Measurements from ENCODE around the gene COQ10A. TPM values are rescaled to one million over a fixed set of nuclear protein-coding genes. Genes with fewer than 3 reads are reported as not detected.

COQ10A gene
- total and polyA plus RNA-seq, 2 of the 13 experiments (the other 11 are each of a cell fraction or from before 2014, with no cell fraction given), result 21.0 to 37.3 TPM

DNA sequence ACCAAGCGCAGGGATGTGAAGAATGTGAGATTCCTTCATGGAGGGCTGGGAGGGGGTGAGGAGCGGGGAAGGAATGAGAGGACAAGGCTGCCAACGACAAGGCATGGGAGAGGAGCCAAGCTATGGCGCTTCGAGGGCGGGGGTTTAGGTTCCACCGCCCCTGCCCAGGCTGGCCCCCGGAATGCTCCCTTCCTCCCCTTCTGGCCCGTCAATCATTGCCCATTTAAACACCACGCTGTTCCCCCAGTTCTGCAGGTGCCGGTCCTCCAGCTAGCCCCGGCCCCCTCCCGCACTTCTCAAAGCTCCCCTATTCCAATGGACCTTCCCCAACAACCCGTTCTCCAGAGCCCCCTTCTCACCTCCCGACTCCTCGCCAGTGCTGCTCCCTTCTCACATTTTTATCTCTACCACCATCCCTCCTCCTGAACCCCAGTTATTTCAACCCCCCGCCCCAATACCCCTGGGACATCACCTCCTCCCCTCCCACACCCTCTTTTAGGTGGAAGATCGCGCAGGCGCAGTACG, 45.4 kb upstream of the COQ10A start (continued):
- TF ChIP-seq FOSL1 (CRISPR knock-in tag; IDR thresholded peaks at IDR 0.05; ENCODE audit: borderline replicate concordance) (no peak), ZNF225 (CRISPR knock-in tag; IDR thresholded peaks at IDR 0.05) (0 out of 2 replicates have a peak, but pooled peaks have one; percentile 10), MAFG (CRISPR knock-in tag; IDR thresholded peaks at IDR 0.05) (no peak), TBL1XR1 (IDR thresholded peaks at IDR 0.05; ENCODE audit: borderline replicate concordance, low read length, partially characterized antibody) (no peak), ZNF784 (CRISPR knock-in tag; IDR thresholded peaks at IDR 0.05; ENCODE audit: borderline replicate concordance) (no peak), FOXK2 (IDR thresholded peaks at IDR 0.05) (peak; percentile 82), SMARCE1 (IDR thresholded peaks at IDR 0.05; ENCODE audit: borderline replicate concordance) (no peak), FOXA3 (CRISPR knock-in tag; IDR thresholded peaks at IDR 0.05) (no peak), KLF13 (CRISPR knock-in tag; IDR thresholded peaks at IDR 0.05) (no peak), MAFK (conservative IDR thresholded peaks at IDR 0.05 in 1 of 2, IDR thresholded peaks at IDR 0.05 in 1 of 2; ENCODE audit: low read length in 2 of 2) (no peak), ZNF510 (CRISPR knock-in tag; IDR thresholded peaks at IDR 0.05; ENCODE audit: low read depth) (no peak), ZIK1 (CRISPR knock-in tag; IDR thresholded peaks at IDR 0.05; ENCODE audit: borderline replicate concordance, low read depth) (no peak), REXO4 (CRISPR knock-in tag; IDR thresholded peaks at IDR 0.05; ENCODE audit: borderline replicate concordance) (no peak), SYNCRIP (IDR thresholded peaks at IDR 0.05; ENCODE audit: insufficient read depth, low read depth, low read length) (no peak), ZNF234 (CRISPR knock-in tag; conservative IDR thresholded peaks at IDR 0.05) (no peak), CSRNP1 (CRISPR knock-in tag; IDR thresholded peaks at IDR 0.05) (peak; percentile 36; the same call in 1 of the 2 replicates), ZNF263 (CRISPR knock-in tag; IDR thresholded peaks at IDR 0.05) (0 out of 2 replicates have a peak, but pooled peaks have one; percentile 15), POLR2AphosphoS2 (IDR thresholded peaks at IDR 0.05; ENCODE audit: low read depth, low read length) (no peak), BHLHE40 (IDR thresholded peaks at IDR 0.05; ENCODE audit: low read length) (peak; percentile 62)
- TF ChIP-seq, protein P1, sequence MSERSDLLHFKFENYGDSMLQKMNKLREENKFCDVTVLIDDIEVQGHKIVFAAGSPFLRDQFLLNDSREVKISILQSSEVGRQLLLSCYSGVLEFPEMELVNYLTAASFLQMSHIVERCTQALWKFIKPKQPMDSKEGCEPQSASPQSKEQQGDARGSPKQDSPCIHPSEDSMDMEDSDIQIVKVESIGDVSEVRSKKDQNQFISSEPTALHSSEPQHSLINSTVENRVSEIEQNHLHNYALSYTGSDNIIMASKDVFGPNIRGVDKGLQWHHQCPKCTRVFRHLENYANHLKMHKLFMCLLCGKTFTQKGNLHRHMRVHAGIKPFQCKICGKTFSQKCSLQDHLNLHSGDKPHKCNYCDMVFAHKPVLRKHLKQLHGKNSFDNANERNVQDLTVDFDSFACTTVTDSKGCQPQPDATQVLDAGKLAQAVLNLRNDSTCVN (CRISPR knock-in tag; IDR thresholded peaks at IDR 0.05; ENCODE audit: borderline replicate concordance), result no peak
- TF ChIP-seq, protein P2, sequence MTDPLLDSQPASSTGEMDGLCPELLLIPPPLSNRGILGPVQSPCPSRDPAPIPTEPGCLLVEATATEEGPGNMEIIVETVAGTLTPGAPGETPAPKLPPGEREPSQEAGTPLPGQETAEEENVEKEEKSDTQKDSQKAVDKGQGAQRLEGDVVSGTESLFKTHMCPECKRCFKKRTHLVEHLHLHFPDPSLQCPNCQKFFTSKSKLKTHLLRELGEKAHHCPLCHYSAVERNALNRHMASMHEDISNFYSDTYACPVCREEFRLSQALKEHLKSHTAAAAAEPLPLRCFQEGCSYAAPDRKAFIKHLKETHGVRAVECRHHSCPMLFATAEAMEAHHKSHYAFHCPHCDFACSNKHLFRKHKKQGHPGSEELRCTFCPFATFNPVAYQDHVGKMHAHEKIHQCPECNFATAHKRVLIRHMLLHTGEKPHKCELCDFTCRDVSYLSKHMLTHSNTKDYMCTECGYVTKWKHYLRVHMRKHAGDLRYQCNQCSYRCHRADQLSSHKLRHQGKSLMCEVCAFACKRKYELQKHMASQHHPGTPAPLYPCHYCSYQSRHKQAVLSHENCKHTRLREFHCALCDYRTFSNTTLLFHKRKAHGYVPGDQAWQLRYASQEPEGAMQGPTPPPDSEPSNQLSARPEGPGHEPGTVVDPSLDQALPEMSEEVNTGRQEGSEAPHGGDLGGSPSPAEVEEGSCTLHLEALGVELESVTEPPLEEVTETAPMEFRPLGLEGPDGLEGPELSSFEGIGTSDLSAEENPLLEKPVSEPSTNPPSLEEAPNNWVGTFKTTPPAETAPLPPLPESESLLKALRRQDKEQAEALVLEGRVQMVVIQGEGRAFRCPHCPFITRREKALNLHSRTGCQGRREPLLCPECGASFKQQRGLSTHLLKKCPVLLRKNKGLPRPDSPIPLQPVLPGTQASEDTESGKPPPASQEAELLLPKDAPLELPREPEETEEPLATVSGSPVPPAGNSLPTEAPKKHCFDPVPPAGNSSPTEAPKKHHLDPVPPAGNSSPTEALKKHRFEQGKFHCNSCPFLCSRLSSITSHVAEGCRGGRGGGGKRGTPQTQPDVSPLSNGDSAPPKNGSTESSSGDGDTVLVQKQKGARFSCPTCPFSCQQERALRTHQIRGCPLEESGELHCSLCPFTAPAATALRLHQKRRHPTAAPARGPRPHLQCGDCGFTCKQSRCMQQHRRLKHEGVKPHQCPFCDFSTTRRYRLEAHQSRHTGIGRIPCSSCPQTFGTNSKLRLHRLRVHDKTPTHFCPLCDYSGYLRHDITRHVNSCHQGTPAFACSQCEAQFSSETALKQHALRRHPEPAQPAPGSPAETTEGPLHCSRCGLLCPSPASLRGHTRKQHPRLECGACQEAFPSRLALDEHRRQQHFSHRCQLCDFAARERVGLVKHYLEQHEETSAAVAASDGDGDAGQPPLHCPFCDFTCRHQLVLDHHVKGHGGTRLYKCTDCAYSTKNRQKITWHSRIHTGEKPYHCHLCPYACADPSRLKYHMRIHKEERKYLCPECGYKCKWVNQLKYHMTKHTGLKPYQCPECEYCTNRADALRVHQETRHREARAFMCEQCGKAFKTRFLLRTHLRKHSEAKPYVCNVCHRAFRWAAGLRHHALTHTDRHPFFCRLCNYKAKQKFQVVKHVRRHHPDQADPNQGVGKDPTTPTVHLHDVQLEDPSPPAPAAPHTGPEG (CRISPR knock-in tag; IDR thresholded peaks at IDR 0.05), result no peak

Data from HepG2 (cell line).